Naive thymus-derived CD4-positive, alpha-beta T cell (primary cell): ENCODE results near the gene SIRT1. TPM values are rescaled to one million over a fixed set of nuclear protein-coding genes. Genes with fewer than 3 reads are reported as not detected.
A peak's percentile ranks its signal among the peaks of the same experiment; 100 is the strongest.

Experiments used
- ATAC-seq: fragments of 150-1000 bp; cut with Tn5 transposase; 2 replicates; pipeline ENCODE4 v1.10.0; 2021; ENCODE audit warnings: mild to moderate bottlenecking, moderate library complexity
- CTCF ChIA-PET: fragments of 350-600 bp; sonication (Branson Sonifier 250); formaldehyde crosslinking; loops from one replicate; lab custom pipeline; 2021; ENCODE audit warnings: antibody characterized with exemption; lab: Charles Lee
- POLR2A ChIA-PET: fragments of 350-600 bp; sonication (Branson Sonifier 250); formaldehyde crosslinking; loops from one replicate; lab custom pipeline; 2021; ENCODE audit warnings: antibody characterized with exemption, inconsistent platforms; lab: Charles Lee
- DNase-seq, 9 donors: peaks; one replicate each; pipeline versions ENCODE4 v3.0.0 to v3.0.0-alpha.2; 2020 to 2022; ENCODE audit warnings: mixed read lengths in 1 of 9
- H3K27ac ChIP-seq: one replicate; pipeline ENCODE4 v1.7.0; 2013; ENCODE audit warnings: mild to moderate bottlenecking, low read depth, low read length, moderate library complexity
- H3K27me3 ChIP-seq, 2 donors: one replicate each; pipeline ENCODE4 v1.7.0; 2013; ENCODE audit warnings: low read length in 2 of 2, mild to moderate bottlenecking in 2 of 2, moderate library complexity in 2 of 2; ENCODE audit not compliant: control insufficient read depth in 2 of 2, insufficient read depth in 2 of 2
- H3K36me3 ChIP-seq, 3 experiments: 1 replicate in 2 of 3; 2 replicates in 1 of 3; pipeline ENCODE4 v1.7.0; 2013; ENCODE audit warnings: low read length in 3 of 3, mild to moderate bottlenecking in 3 of 3, moderate library complexity in 1 of 3; ENCODE audit not compliant: insufficient read depth in 3 of 3, control insufficient read depth in 2 of 3
- H3K4me1 ChIP-seq, 2 donors: one replicate each; pipeline ENCODE4 v1.7.0; 2013; ENCODE audit warnings: low read length in 2 of 2, mild to moderate bottlenecking in 2 of 2, moderate library complexity in 1 of 2; ENCODE audit not compliant: control insufficient read depth in 2 of 2, insufficient read depth in 2 of 2
- H3K4me3 ChIP-seq: 2 replicates; pipeline ENCODE4 v1.7.0; 2013; ENCODE audit warnings: mild to moderate bottlenecking, low read length
- H3K9me3 ChIP-seq, 3 experiments: 1 replicate in 2 of 3; 2 replicates in 1 of 3; pipeline ENCODE4 v1.7.0; 2013; ENCODE audit warnings: low read length in 3 of 3; ENCODE audit not compliant: control insufficient read depth in 2 of 3
- H3K27ac Mint-ChIP-seq, 9 donors: one replicate each; pipeline ENCODE4 v1.8.0; 2020 to 2022; ENCODE audit warnings: mixed read lengths in 9 of 9, mild to moderate bottlenecking in 8 of 9, moderate library complexity in 5 of 9, inconsistent platforms in 2 of 9
- H3K27me3 Mint-ChIP-seq, 5 donors: one replicate each; pipeline ENCODE4 v1.8.0; 2021 to 2022; ENCODE audit warnings: mixed read lengths in 5 of 5, mild to moderate bottlenecking in 1 of 5
- H3K36me3 Mint-ChIP-seq, 5 donors: one replicate each; pipeline ENCODE4 v1.8.0; 2020 to 2022; ENCODE audit warnings: mixed read lengths in 5 of 5, mild to moderate bottlenecking in 3 of 5, inconsistent platforms in 1 of 5
- H3K4me1 Mint-ChIP-seq, 7 donors: one replicate each; pipeline ENCODE4 v1.8.0; 2020 to 2022; ENCODE audit warnings: mixed read lengths in 7 of 7, mild to moderate bottlenecking in 3 of 7, inconsistent platforms in 1 of 7
- H3K4me3 Mint-ChIP-seq, 10 donors: one replicate each; pipeline ENCODE4 v1.8.0; 2020 to 2022; ENCODE audit warnings: mild to moderate bottlenecking in 10 of 10, mixed read lengths in 10 of 10, moderate library complexity in 6 of 10, inconsistent platforms in 2 of 10
- H3K9me3 Mint-ChIP-seq, 11 donors: one replicate each; pipeline ENCODE4 v1.8.0; 2020 to 2022; ENCODE audit warnings: mixed read lengths in 11 of 11, mild to moderate bottlenecking in 4 of 11, inconsistent platforms in 1 of 11, moderate library complexity in 1 of 11
- intact Hi-C, 2 donors: fragments of 100-400 bp; cut with micrococcal nuclease; formaldehyde crosslinking; loops; one replicate each; pipeline ENCODE4 v1.15.1; 2023
- polyA plus RNA-seq, 2 donors: library from polyadenylated mRNA; unstranded; fragments of 300-500 nt; fragmentation: Illumina TruSeq; gene quantifications; one replicate each; pipeline ENCODE4 v1.2.3, GENCODE V29; 2021
- total RNA-seq, 6 experiments: library from RNA in 5 of 6; stranded (reverse) in 5 of 6; gene quantifications; 1 replicate in 5 of 6; 2 replicates in 1 of 6; pipeline ENCODE4 v1.2.3 and lab custom pipeline; 2021 to 2026

Gene SIRT1
- total and polyA plus RNA-seq, 7 experiments from 2014 or later = 13.6 to 66.8 (median 53.6) TPM

DNA sequence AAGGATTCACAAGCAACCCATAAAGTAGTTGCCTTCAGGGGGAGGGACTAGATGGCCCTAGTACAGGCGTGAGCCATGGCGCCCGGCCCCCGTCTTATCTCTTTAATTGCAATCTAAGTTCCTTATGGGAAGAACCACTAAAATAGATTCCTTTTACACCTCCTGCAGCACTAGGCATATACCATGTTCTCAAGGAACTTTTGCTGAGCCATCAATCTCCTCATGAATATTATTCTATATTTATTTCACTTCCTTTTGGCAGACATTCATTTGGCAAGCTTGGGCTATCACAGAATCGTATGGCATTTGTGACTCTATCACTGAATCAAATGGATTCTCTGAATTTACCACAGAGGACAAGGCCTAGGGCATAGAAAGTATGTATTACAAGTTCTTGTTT lies 31.7 kb upstream of the SIRT1 start:
- H3K27ac Mint-ChIP-seq = no peak overlapping the region
- intact Hi-C loops = no loop called here
- Histone ChIP-seq H3K4me1 (peaks cover 5 to 6% of the 10 kb centered on the region in 2 donors), H3K4me3 (no peak overlapping the region), H3K27me3 (no peaks in the 10 kb centered on the region), H3K36me3 (no peaks in the 10 kb centered on the region), H3K9me3 (no peaks in the 10 kb centered on the region), H3K27ac (no peak overlapping the region)
- ATAC-seq = no peak
- H3K36me3 Mint-ChIP-seq = peaks cover 0 to 4% (median 0%) of the 10 kb centered on the region in 5 donors
- peaks cover 0 to 1% (median 0%) of the 10 kb centered on the region in 11 donors for H3K9me3 Mint-ChIP-seq
- ChIA-PET POLR2A (interaction anchor here (1.3 kb wide), 1 partner anchor 303 kb away, joined by 5 read pairs; no protein-coding TSS in a partner anchor), CTCF (interaction anchor here (0.6 to 7.1 kb wide), 2 partner anchors 302 to 307 kb away, joined by 3 to 106 read pairs; no protein-coding TSS in a partner anchor)
- H3K4me1 Mint-ChIP-seq = peaks cover 8 to 17% (median 14%) of the 10 kb centered on the region in 7 donors
- no peak overlapping the region for H3K4me3 Mint-ChIP-seq
- H3K27me3 Mint-ChIP-seq = no peaks in the 10 kb centered on the region
- no peak for DNase-seq

DNA sequence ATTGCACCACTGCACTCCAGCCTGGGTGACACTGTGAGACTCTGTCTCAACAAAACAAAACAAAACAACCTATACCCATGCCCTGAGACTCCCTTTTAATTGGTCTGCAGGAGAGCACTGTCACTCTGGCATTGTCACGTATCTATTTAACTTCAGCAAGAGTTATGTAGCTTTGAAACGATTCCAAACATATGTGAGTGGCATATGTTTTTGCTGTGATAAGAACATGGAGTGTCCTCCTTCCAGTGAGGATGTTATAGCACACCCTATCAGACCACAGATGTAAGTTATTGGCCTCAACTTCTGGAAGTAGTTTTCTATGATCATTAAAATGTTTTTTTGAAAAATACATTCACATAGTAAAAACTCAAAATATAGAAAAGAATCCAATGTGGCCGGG lies 30.9 kb upstream of the SIRT1 start:
- Mint-ChIP-seq H3K27ac (no peak overlapping the region), H3K4me3 (no peak overlapping the region), H3K27me3 (no peaks in the 10 kb centered on the region), H3K36me3 (peaks cover 0 to 4% (median 0%) of the 10 kb centered on the region in 5 donors), H3K9me3 (peaks cover 0 to 1% (median 0%) of the 10 kb centered on the region in 11 donors), H3K4me1 (peaks cover 8 to 17% (median 14%) of the 10 kb centered on the region in 7 donors)
- Histone ChIP-seq H3K9me3 (no peaks in the 10 kb centered on the region), H3K27ac (no peak overlapping the region), H3K4me1 (peaks cover 5 to 6% of the 10 kb centered on the region in 2 donors), H3K27me3 (no peaks in the 10 kb centered on the region), H3K36me3 (no peaks in the 10 kb centered on the region), H3K4me3 (no peak overlapping the region)
- ChIA-PET CTCF (interaction anchor here (0.6 to 7.1 kb wide), 3 partner anchors 65 to 307 kb away, joined by 3 to 106 read pairs (median 5); no protein-coding TSS in a partner anchor), POLR2A (interaction anchor here (1.3 kb wide), 1 partner anchor 302 kb away, joined by 5 read pairs; no protein-coding TSS in a partner anchor)
- intact Hi-C loops = no loop called here
- DNase-seq = no peak
- no peak for ATAC-seq

DNA sequence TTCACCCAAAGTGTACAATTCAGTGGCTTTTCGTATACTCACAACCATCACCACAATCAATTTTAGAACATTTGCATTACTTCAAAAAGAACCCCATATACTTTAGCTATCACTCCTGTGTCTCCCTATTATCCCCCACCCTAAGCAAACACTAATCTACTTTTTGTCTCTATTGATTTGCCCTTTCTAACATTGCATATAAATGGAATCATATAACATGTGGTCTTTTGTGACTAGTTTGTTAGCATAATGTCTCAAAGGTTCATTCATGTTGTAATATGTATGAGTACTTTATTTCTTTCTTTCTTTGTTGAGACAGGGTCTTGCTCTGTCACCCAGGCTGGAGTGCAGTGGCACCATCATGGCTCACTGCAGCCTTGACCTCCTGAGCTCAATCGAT lies 25.5 kb upstream of the SIRT1 start:
- POLR2A ChIA-PET = no interaction called here
- intact Hi-C loops = loop anchor here (5.0 kb wide), 2 partner anchors 58 to 353 kb away; no protein-coding TSS in a partner anchor
- Mint-ChIP-seq H3K27me3 (peaks cover 0 to 5% (median 0%) of the 10 kb centered on the region in 5 donors), H3K9me3 (peaks cover 0 to 1% (median 0%) of the 10 kb centered on the region in 11 donors), H3K4me1 (peaks cover 0 to 12% (median 5%) of the 10 kb centered on the region in 7 donors), H3K27ac (no peak overlapping the region), H3K4me3 (no peak overlapping the region), H3K36me3 (no peaks in the 10 kb centered on the region)
- Histone ChIP-seq H3K27ac (no peak overlapping the region), H3K9me3 (no peaks in the 10 kb centered on the region), H3K4me1 (no peaks in the 10 kb centered on the region), H3K27me3 (no peaks in the 10 kb centered on the region), H3K4me3 (no peak overlapping the region), H3K36me3 (no peaks in the 10 kb centered on the region)
- ATAC-seq = no peak
- CTCF ChIA-PET = no interaction called here
- DNase-seq = no peak

DNA sequence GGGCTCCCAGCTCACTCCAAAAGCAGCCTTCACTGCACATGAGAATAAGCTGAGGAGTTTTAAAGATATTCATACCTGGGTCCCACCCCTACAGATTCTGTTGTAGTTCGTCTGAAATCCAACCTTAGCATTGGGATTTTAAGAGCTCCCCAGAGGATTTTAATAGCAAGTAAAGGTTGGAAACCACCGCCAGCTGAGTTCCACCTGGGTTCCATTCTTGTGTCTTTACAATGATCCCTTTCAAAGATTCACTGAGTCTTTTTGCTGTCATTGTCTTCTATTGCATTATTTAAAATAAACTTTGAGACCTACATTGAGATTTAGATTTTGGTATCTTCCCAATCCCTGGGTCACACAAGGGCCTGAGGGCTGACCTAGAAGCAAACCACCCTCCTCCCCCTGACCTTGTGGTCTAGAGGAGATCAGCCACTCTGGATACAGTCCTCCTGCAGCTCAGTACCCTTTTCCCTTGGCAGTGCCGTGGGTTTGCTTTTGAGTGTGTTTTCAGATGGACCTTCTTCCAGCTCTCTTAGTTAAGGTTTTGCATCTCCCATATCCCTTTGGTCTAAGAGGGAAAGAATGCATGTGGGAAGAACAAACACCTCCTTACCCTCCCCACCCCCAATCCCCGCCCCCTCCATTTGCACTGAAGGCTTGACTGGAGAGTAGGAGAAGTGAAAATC lies 22.6 kb upstream of the SIRT1 start:
- H3K27me3 Mint-ChIP-seq = peaks cover 0 to 5% (median 0%) of the 10 kb centered on the region in 5 donors
- intact Hi-C loops = no loop called here
- H3K4me3 Mint-ChIP-seq = no peak overlapping the region
- no peaks in the 10 kb centered on the region for H3K36me3 ChIP-seq
- peaks cover 0 to 5% (median 0%) of the 10 kb centered on the region in 7 donors for H3K4me1 Mint-ChIP-seq
- H3K4me1 ChIP-seq = no peaks in the 10 kb centered on the region
- CTCF ChIA-PET = no interaction called here
- no peak for ATAC-seq
- peak overlapping the region in 1 of 9 donors; percentile 36 for H3K27ac Mint-ChIP-seq
- H3K4me3 ChIP-seq = no peak overlapping the region
- no peaks in the 10 kb centered on the region for H3K9me3 Mint-ChIP-seq
- POLR2A ChIA-PET = interaction anchor here (0.8 kb wide), 1 partner anchor 471 kb away, joined by 3 read pairs; the partner anchor contains the start of genes HNRNPH3 and PBLD
- no peak overlapping the region for H3K27ac ChIP-seq
- H3K36me3 Mint-ChIP-seq = no peaks in the 10 kb centered on the region
- no peak for DNase-seq
- no peaks in the 10 kb centered on the region for H3K27me3 ChIP-seq
- no peaks in the 10 kb centered on the region for H3K9me3 ChIP-seq

DNA sequence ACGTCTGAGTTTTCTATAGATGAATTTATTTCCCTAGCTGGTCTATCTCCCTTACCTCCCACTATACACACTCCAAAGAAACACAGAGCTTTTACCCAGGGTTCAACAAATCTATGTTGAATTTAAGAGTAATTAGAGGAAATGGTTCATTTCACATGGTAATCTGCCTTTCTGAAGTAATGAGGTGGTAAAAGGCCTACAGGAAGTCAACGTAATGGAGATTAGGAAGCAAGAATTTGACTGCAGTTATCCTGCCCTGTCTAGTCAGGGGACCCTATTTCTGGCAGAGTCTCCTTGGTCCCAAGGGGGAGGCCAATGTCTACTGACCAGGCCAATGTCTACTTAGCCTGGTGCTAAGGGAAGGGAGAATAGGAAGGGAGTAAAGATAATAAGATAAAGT lies 21.4 kb upstream of the SIRT1 start:
- no peaks in the 10 kb centered on the region for H3K9me3 Mint-ChIP-seq
- ChIA-PET CTCF (interaction anchor here (0.7 kb wide), 1 partner anchor 980 kb away, joined by 3 read pairs; no protein-coding TSS in a partner anchor), POLR2A (no interaction called here)

DNA sequence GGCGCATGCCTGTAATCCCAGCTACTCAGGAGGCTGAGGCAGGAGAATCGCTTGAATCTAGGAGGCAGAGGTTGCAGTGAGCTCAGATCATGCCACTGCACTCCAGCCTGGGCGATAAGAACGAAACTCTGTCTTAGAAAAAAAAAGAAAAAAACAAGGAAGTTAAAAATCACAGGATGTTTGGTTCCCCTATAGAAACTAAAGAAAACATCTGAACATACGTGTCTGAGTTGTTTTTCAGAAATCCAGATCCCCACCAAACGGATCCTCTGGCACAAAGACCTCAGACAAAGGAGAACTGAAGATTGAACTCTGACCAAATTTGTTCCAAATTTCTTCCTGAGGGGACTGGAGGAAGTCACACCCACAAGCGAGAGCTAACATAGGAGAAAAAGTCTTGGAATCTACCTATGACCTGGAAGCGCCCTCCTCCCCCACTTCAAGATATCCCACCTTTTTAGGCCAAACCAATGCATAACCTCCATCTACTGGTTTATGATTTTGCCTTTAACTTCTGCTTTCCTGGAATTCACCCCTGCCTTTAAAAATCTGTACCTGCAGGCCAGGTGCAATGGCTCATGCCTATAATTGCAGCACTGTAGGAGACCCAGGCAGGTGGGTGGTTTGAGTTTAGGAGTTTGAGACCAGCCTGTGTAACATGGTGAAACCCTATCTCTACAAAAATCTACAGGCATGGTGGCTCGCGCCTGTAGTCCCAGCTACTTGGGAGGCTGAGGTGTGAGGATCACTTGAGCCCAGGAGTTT lies 19.7 kb upstream of the SIRT1 start:
- H3K9me3 Mint-ChIP-seq = no peaks in the 10 kb centered on the region
- Histone ChIP-seq H3K27me3 (no peaks in the 10 kb centered on the region), H3K36me3 (no peaks in the 10 kb centered on the region), H3K9me3 (no peaks in the 10 kb centered on the region), H3K27ac (no peak overlapping the region), H3K4me3 (no peak overlapping the region), H3K4me1 (no peaks in the 10 kb centered on the region)
- ChIA-PET CTCF (no interaction called here), POLR2A (interaction anchor here (0.7 kb wide), 1 partner anchor 38 kb away, joined by 3 read pairs; no protein-coding TSS in a partner anchor)
- H3K36me3 Mint-ChIP-seq = no peaks in the 10 kb centered on the region
- ATAC-seq = no peak
- H3K27me3 Mint-ChIP-seq = no peaks in the 10 kb centered on the region
- H3K27ac Mint-ChIP-seq = no peak overlapping the region
- H3K4me3 Mint-ChIP-seq = no peak overlapping the region
- H3K4me1 Mint-ChIP-seq = peaks cover 0 to 5% (median 0%) of the 10 kb centered on the region in 7 donors
- no peak for DNase-seq
- intact Hi-C loops = no loop called here

More for the DNA sequence above, 21.4 kb upstream of the SIRT1 start:
- intact Hi-C loops = no loop called here
- no peak overlapping the region for H3K27ac ChIP-seq
- no peaks in the 10 kb centered on the region for H3K9me3 ChIP-seq
- no peaks in the 10 kb centered on the region for H3K4me1 ChIP-seq
- no peaks in the 10 kb centered on the region for H3K36me3 ChIP-seq
- no peaks in the 10 kb centered on the region for H3K36me3 Mint-ChIP-seq
- DNase-seq (no peak), ATAC-seq (no peak)
- H3K27me3 Mint-ChIP-seq = peaks cover 0 to 5% (median 0%) of the 10 kb centered on the region in 5 donors
- H3K4me3 ChIP-seq = no peak overlapping the region
- no peaks in the 10 kb centered on the region for H3K27me3 ChIP-seq
- no peak overlapping the region for H3K4me3 Mint-ChIP-seq
- H3K27ac Mint-ChIP-seq = no peak overlapping the region
- H3K4me1 Mint-ChIP-seq = peaks cover 0 to 5% (median 0%) of the 10 kb centered on the region in 7 donors
